GM11168 (cell line): ENCODE data around the gene DAB2IP.

Source experiments
- in situ Hi-C: fragments of 300-500 bp; cut with MboI; formaldehyde crosslinking; loops from one replicate; pipeline ENCODE4 v1.12.0; 2022; ENCODE audit warnings: low sequenced_read_pairs; ENCODE audit not compliant: unreplicated experiment

The DAB2IP gene

GRCh38 chr9:121681404-121681803 lies 30.0 kb downstream of the DAB2IP start:
- in situ Hi-C loops: no loop called here

GRCh38 chr9:121682201-121682600 lies 30.8 kb downstream of the DAB2IP start:
- in situ Hi-C loops: no loop called here

GRCh38 chr9:121682926-121683515 lies 31.6 kb downstream of the DAB2IP start:
- in situ Hi-C loops: no loop called here

- in situ Hi-C loops: no loop called here
Measured at GRCh38 chr9:121683652-121684051, 32.2 kb downstream of the DAB2IP start.

GRCh38 chr9:121684381-121685145 lies 33.1 kb downstream of the DAB2IP start:
- in situ Hi-C loops: no loop called here

GRCh38 chr9:121685146-121685794 lies 33.8 kb downstream of the DAB2IP start:
- in situ Hi-C loops: no loop called here

- in situ Hi-C loops: no loop called here
Measured at GRCh38 chr9:121685795-121686377, 34.5 kb downstream of the DAB2IP start.

GRCh38 chr9:121686930-121687541 lies 35.6 kb downstream of the DAB2IP start:
- in situ Hi-C loops: no loop called here

GRCh38 chr9:121688146-121688680 lies 36.8 kb downstream of the DAB2IP start:
- in situ Hi-C loops: no loop called here

GRCh38 chr9:121688681-121689080 lies 37.2 kb downstream of the DAB2IP start:
- in situ Hi-C loops: no loop called here

- in situ Hi-C loops: loop anchor here (5.0 kb wide), 1 partner anchor 303 kb away; no protein-coding TSS in a partner anchor
Measured at GRCh38 chr9:121689461-121690157, 38.2 kb downstream of the DAB2IP start.

- in situ Hi-C loops: loop anchor here (5.0 kb wide), 1 partner anchor 302 kb away; no protein-coding TSS in a partner anchor
Measured at GRCh38 chr9:121690316-121690715, 38.9 kb downstream of the DAB2IP start.

- in situ Hi-C loops: loop anchor here (5.0 kb wide), 1 partner anchor 302 kb away; no protein-coding TSS in a partner anchor
Measured at GRCh38 chr9:121690766-121691165, 39.3 kb downstream of the DAB2IP start.

GRCh38 chr9:121691890-121692289 lies 40.5 kb downstream of the DAB2IP start:
- in situ Hi-C loops: loop anchor here (5.0 kb wide), 1 partner anchor 300 kb away; no protein-coding TSS in a partner anchor

GRCh38 chr9:121692606-121693387 lies 41.4 kb downstream of the DAB2IP start:
- in situ Hi-C loops: loop anchor here (5.0 kb wide), 1 partner anchor 300 kb away; no protein-coding TSS in a partner anchor

- in situ Hi-C loops: loop anchor here (5.0 kb wide), 1 partner anchor 299 kb away; no protein-coding TSS in a partner anchor
Measured at GRCh38 chr9:121693388-121693670, 41.9 kb downstream of the DAB2IP start.

- in situ Hi-C loops: loop anchor here (5.0 kb wide), 1 partner anchor 298 kb away; no protein-coding TSS in a partner anchor
Measured at GRCh38 chr9:121694001-121694400, 42.6 kb downstream of the DAB2IP start.

- in situ Hi-C loops: loop anchor here (5.0 kb wide), 1 partner anchor 298 kb away; no protein-coding TSS in a partner anchor
Measured at GRCh38 chr9:121694600-121694999, 43.2 kb downstream of the DAB2IP start.

GRCh38 chr9:121696930-121697329 lies 45.5 kb downstream of the DAB2IP start:
- in situ Hi-C loops: no loop called here
